Ascending aorta (tissue), 2 donors: Measurements from ENCODE around the gene CFAP410. TPM values are rescaled to one million over a fixed set of nuclear protein-coding genes. Genes with fewer than 3 reads are reported as not detected.

Experiments used
- DNase-seq, 2 donors: peaks; one replicate each; pipeline ENCODE4 v3.0.0-alpha.2; 2019; ENCODE audit warnings: low spot score in 2 of 2
- H3K27ac ChIP-seq, 2 donors: fragments of 200-600 bp; sonication (generic); one replicate each; pipeline ENCODE4 v1.5.1; 2016 to 2017; ENCODE audit warnings: mild to moderate bottlenecking in 1 of 2
- H3K27me3 ChIP-seq: fragments of 200-600 bp; sonication (generic); one replicate; pipeline ENCODE4 v1.5.1; 2017
- H3K36me3 ChIP-seq, 2 donors: fragments of 200-600 bp; sonication (generic); one replicate each; pipeline ENCODE4 v1.5.1; 2016
- H3K4me1 ChIP-seq, 2 donors: fragments of 200-600 bp; sonication (generic); one replicate each; pipeline ENCODE4 v1.5.1; 2016 to 2017; ENCODE audit warnings: mild to moderate bottlenecking in 1 of 2
- H3K4me3 ChIP-seq, 2 donors: fragments of 200-600 bp; sonication (generic); one replicate each; pipeline ENCODE4 v1.5.1; 2016 to 2017; ENCODE audit warnings: mild to moderate bottlenecking in 1 of 2
- H3K9me3 ChIP-seq, 2 donors: fragments of 200-600 bp; sonication (generic); one replicate each; pipeline ENCODE4 v1.5.1; 2016
- intact Hi-C: fragments of 100-400 bp; cut with DNase I; formaldehyde crosslinking; loops from one replicate; pipeline ENCODE4 v1.15.1; 2023
- total RNA-seq: library from RNA; depleted of rRNA; stranded (reverse); fragments of >200 nt; gene quantifications from one replicate; pipeline ENCODE4 v1.1.0, GENCODE V29; 2016
- TF ChIP-seq, protein P1 (sequence below), 3 experiments: fragments of 200-600 bp in 2 of 3; fragments of 450-650 bp in 1 of 3; sonication (generic) in 2 of 3; IDR thresholded peaks; one replicate each; pipeline ENCODE4 v1.5.1; 2016 to 2019; ENCODE audit warnings: antibody characterized with exemption in 3 of 3, mild to moderate bottlenecking in 1 of 3, moderate library complexity in 1 of 3

CFAP410 gene
- total RNA-seq, 1 donor from 2014 or later: 68.5 TPM

DNA sequence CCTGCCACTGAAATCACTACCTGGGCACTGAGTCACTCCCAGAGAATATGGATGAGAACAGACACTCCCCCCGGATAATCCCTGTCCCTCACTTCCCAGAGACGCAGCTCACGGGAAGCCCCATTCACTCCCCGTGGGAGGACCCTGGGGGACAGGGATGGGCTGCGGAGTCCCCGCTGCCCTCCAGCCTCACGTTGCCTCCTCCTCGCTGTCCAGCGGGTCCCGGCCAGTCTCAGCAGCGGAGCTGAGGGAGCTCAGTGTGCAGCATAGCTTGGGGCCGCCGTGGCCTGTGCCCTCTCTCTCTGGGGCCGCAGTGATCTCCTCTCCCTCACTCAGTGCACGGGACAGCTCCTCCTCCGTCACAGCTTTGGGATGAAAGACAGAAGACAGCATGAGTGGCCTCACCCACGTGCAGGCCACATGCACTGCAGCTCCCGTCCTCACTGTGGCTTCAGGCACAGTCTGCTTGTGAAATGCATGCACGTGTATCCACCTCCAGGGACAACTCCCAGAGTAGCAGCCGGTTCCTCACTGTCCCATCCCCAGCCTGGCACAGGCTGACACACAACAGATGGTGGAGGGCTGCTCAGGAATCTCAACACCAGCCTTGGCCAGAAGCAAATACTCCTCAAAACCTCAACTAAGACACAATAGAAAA is 7.4 kb downstream of the CFAP410 start:
- H3K4me3 ChIP-seq: no peak overlapping the region
- no peaks in the 10 kb centered on the region for H3K4me1 ChIP-seq
- no peaks in the 10 kb centered on the region for H3K9me3 ChIP-seq
- TF ChIP-seq, protein P1, sequence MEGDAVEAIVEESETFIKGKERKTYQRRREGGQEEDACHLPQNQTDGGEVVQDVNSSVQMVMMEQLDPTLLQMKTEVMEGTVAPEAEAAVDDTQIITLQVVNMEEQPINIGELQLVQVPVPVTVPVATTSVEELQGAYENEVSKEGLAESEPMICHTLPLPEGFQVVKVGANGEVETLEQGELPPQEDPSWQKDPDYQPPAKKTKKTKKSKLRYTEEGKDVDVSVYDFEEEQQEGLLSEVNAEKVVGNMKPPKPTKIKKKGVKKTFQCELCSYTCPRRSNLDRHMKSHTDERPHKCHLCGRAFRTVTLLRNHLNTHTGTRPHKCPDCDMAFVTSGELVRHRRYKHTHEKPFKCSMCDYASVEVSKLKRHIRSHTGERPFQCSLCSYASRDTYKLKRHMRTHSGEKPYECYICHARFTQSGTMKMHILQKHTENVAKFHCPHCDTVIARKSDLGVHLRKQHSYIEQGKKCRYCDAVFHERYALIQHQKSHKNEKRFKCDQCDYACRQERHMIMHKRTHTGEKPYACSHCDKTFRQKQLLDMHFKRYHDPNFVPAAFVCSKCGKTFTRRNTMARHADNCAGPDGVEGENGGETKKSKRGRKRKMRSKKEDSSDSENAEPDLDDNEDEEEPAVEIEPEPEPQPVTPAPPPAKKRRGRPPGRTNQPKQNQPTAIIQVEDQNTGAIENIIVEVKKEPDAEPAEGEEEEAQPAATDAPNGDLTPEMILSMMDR (IDR thresholded peaks at IDR 0.05): no peak
- no peaks in the 10 kb centered on the region for H3K27me3 ChIP-seq
- DNase-seq: no peak
- intact Hi-C loops: no loop called here
- no peak overlapping the region for H3K27ac ChIP-seq
- H3K36me3 ChIP-seq: peaks cover 7 to 46% of the 10 kb centered on the region in 2 donors

DNA sequence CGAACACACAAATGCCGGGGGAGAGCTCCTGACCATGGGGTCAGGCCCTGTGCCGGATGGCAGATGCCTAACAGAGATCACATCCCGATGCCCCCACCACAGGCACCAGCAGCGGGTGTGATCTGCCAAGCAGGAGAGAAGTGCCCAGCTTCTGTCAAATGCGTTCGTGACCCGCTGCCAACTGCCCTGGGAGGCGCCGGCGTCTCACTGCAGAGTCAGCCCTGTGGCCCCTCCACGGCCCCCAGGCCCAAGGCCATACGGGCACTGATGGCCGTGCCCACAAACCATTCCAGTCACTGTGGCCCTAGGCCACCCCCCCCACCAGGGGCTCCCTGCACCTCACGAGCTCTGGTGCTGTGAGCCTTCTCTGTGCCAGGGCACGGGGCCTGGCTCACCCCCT is 8.0 kb downstream of the CFAP410 start:
- Histone ChIP-seq H3K4me3 (no peak overlapping the region), H3K9me3 (no peaks in the 10 kb centered on the region), H3K27ac (no peak overlapping the region), H3K4me1 (no peaks in the 10 kb centered on the region), H3K27me3 (no peaks in the 10 kb centered on the region), H3K36me3 (peaks cover 10 to 46% of the 10 kb centered on the region in 2 donors)
- intact Hi-C loops: no loop called here
- DNase-seq: no peak
- TF ChIP-seq, protein P1 (IDR thresholded peaks at IDR 0.05): no peak

DNA sequence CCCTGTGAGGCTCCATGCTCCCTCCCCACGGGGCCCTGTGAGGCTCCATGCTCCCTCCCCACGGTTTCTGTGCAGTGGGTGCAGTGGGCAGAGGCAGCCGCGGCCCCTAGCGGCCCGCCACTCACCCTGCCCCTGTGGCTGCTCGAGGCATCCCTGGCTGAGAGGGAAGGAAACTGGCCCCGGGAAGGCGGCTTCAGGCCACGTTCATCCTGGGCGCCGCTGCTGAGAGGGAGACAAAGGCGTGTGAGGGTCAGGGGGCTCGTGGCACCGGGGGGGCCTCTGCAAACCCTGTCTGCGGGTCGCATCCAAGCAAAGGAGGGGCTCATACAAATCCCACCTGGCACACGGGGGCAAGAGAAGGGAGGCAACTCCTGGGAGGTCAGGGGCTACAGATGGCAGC is 8.5 kb downstream of the CFAP410 start:
- DNase-seq: no peak
- H3K9me3 ChIP-seq: no peaks in the 10 kb centered on the region
- H3K27me3 ChIP-seq: no peaks in the 10 kb centered on the region
- TF ChIP-seq, protein P1 (IDR thresholded peaks at IDR 0.05): no peak
- H3K4me3 ChIP-seq: no peak overlapping the region
- peaks cover 15 to 48% of the 10 kb centered on the region in 2 donors for H3K36me3 ChIP-seq
- intact Hi-C loops: no loop called here
- no peaks in the 10 kb centered on the region for H3K4me1 ChIP-seq
- H3K27ac ChIP-seq: no peak overlapping the region

DNA sequence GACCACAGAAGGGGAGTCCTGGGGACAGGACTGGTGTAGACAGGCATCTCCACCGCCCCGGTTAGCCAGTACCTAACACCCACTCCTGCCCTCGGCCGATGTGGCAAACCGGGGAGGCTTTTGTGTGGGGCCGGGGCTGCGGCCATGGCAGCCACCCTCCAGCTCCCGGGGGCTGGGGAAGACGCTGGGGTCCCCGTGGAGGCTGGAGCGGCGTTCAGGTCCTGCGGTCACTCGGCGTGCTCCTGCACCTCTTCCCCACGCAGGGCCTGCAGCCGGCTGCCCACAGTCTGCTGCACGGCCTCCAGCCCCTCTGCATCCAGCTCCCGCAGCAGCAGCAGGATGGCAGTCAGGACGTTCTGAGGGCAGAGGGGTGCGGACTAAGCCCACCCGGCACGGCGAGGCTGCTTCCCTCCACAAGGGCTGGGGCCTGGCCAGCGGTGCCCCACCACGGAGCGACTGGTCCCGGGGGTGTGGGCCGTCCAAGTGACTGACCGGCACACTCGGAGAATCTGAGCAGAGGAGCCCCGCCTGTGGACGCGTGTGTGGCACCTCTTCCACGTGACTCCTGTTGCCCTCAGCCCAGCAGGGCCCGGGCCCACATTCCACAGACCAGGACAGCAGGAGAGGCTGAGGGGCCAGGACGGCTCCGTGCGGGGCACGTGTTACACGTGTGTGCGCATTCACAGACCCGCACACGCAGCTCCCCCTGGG is 9.1 kb downstream of the CFAP410 start:
- Histone ChIP-seq H3K4me3 (no peak overlapping the region), H3K4me1 (no peaks in the 10 kb centered on the region), H3K36me3 (peaks cover 19 to 48% of the 10 kb centered on the region in 2 donors), H3K27ac (no peak overlapping the region), H3K27me3 (no peaks in the 10 kb centered on the region), H3K9me3 (no peaks in the 10 kb centered on the region)
- TF ChIP-seq, protein P1 (IDR thresholded peaks at IDR 0.05): no peak
- intact Hi-C loops: no loop called here
- DNase-seq: no peak

DNA sequence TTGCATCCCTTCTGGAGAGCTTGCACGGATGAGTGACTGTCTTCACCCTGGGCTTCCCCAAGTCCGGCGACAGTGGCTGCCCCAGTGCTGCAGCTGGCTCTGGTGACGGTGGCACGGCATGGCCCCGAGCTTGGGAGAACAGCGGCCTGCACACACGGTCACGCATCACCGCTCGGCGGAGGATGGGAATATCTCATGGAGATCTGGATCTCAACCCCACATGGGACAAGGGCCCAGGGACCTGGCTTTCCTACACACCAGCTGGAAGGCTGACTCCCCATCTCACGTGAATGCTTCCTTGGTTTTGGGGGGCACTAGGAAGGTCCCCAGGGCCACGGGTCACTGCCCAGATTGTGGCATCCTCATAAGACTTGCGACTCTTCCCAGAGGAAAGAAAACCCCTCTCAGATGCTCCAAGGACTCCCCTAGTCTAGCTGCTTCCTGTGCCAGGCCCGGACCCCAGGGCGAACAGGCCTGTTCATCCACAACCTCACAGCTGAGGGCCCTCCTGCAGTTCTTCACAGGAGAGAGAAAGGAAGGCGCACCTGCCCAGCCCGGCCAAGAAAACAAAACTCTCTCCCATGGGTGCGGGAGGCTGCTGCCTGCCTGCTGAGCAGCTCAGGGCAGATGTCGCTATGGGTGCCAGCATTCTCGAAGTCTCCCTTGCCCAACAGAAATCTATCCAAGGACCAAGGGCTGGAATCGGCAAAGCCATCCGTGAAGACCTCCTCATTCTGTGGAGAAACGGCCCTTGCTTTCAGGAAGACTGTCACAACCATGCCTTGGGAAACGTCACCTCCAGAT is 9.9 kb downstream of the CFAP410 start:
- Histone ChIP-seq H3K27ac (no peak overlapping the region), H3K4me3 (no peak overlapping the region), H3K4me1 (no peaks in the 10 kb centered on the region), H3K9me3 (no peaks in the 10 kb centered on the region), H3K36me3 (peaks cover 26 to 54% of the 10 kb centered on the region in 2 donors), H3K27me3 (no peaks in the 10 kb centered on the region)
- DNase-seq: no peak
- intact Hi-C loops: no loop called here
- TF ChIP-seq, protein P1 (IDR thresholded peaks at IDR 0.05): no peak
